Measurements from ENCODE around the gene ARHGEF12.

The ARHGEF12 gene

DNA sequence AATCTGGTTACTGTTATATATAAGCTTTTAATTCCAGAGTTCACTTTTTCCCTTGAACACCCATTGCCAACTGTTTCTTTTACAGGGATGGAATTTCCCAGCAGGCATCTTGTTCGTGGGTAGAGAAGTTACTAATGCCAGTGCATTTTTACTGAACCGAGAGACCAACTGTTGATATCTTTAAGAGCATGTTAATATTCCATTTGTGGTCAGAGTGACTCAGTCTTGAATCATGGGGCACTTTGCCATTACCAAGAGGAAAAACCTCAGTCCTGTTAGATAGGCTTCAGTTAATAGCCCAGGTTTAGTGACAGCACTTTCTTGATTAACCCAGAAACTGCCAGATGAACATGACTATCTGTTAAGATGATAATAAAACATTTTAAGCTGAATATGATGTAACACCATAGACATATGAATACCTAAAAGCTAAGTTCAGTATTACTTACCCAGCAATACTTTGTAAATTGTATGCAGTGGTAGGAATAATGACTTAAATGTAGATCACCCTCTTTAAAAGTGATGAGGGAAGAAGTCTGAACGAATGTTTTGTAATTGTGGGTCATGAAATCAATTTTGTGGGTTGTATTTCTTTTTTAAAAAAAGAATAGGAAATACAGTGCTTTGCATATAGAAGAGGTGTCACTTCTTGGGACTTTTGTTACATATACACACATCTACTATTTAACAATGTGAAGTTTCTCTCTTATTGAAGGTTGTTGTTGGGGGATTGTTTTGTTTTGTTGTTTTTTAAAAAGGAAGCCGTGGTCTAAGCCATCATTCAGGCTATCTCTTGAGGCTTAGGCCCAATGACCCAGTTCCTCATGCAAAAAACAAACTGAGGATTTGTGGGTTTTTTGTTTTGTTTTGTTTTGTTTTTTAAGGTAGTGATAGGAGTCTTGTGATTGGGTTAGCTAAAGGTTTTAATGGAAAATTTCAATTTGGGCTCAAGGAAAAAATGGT is 96.1 kb downstream of the ARHGEF12 start:
- DNase-seq: no peak

DNA sequence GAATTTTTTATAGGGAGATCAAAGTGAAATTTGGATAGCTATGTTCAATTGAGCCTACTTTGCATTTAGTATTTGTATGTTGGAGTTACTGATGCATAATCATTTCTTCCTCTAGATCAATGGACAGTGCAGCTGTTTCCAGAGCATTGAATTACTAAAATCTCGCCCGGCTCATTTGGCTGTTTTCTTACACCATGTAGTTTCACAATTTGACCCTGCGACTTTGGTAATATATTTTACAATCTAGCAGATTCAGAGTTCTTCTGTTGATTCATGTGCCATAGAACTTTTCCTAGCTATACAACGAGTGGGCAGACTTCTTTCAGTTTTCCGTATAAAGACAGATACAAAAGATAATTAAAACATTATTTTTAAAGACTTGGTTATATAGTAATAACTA is 105.4 kb downstream of the ARHGEF12 start:
- no peak for DNase-seq

DNA sequence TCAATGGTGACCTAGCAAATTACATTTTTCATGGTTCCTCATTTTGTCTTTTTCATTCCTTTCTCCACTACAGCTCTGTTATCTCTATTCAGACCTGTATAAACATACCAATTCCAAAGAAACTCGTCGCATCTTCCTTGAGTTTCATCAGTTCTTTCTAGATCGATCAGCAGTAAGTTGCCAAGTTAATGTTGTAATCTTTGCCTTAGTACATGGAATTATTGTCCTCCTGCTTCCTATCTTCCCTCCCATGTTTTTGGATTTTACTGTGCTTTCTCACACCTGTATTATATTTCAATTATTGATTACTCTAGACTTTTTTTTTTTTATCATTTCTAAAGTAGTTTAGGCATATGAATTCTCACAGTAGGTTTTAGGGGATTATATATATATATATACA is 105.8 kb downstream of the ARHGEF12 start:
- no peak for DNase-seq

DNA sequence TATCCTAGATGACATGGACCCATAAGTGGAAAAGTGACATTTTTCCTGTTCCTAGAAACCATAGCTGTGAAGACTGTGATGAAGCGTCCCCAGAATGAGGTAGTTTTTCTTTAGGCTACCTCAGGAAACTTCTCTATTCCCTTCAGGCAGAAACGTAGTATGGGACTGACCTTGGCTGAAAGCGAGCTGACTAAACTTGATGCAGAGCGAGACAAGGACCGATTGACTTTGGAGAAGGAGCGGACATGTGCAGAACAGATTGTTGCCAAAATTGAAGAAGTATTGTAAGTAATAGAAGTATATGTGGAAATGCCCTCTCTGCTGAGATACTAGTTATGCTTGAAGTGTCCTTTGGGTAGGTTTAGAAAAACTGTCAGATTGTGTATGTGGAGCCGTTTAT is 110.6 kb downstream of the ARHGEF12 start:
- DNase-seq: no peak

DNA sequence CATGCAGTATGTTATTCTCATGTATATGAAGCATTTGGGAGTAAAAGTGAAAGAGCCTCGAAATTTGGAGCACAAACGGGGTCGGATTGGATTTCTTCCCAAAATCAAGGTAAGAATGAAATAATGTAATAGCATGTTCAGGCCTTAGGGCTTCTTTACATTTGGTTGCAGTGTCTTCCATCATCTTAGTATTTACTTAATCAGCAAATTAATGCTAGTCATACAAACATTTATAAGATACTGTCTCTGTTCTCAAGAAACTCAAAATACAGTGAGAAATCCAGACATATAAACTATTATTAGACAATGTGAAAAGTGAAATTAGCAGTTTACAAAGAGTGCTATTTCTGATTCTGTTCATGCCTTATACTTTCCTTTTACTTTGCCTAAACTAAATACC is 112.0 kb downstream of the ARHGEF12 start:
- DNase-seq: no peak

DNA sequence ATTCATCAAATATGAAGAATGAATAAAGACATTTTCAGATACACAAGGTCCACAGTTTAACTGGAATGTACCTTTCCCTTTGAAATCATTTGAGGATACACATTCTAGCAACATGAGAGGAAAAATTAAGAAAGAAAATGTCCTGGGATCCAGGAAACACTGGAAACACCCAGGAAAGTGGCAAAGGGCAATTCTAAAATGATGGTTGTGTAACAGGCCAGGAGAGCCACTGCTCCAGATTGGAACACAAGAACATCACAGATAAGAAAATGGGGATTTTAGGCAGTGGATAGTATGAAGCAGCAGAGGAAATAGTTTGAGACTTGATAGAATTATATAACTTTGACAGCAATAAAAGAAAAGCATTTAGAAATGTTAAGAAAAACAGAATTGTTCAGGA is 119.3 kb downstream of the ARHGEF12 start:
- no peak for DNase-seq

DNA sequence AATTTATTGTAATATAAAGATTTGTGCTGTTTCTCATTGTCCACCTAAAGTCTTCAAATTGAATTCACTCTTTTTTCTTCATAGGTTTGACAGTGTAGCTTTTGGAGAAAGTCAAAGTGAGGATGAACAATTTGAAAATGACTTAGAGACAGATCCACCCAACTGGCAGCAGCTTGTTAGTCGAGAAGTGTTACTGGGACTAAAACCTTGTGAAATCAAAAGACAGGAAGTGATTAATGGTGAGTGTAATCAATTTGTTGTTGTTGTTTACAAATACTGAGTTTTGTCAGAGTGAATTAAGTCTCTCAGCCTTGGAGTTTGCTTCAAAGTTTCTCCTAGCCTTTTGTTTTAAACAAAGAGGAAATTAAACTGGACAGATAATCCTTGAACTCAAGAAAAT is 121.8 kb downstream of the ARHGEF12 start:
- no peak for DNase-seq

DNA sequence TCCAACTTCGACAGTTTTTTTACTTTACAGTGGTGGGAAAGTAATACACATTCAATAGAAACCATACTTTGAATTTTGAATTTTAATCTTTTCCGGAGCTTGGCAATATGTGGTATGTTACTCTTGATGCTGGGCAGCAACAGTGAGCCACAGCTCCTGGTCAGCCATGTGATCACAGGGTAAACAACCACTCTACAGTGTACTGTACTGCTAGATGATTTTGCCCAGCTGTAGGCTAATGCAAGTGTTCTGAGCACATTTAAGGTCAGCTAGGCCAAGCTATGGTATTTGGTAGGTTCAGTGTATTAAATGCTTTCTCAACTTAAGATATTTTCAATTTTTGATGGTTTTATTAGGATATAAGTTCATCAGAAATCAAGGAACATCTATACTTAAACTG is 126.6 kb downstream of the ARHGEF12 start:
- no peak for DNase-seq

DNA sequence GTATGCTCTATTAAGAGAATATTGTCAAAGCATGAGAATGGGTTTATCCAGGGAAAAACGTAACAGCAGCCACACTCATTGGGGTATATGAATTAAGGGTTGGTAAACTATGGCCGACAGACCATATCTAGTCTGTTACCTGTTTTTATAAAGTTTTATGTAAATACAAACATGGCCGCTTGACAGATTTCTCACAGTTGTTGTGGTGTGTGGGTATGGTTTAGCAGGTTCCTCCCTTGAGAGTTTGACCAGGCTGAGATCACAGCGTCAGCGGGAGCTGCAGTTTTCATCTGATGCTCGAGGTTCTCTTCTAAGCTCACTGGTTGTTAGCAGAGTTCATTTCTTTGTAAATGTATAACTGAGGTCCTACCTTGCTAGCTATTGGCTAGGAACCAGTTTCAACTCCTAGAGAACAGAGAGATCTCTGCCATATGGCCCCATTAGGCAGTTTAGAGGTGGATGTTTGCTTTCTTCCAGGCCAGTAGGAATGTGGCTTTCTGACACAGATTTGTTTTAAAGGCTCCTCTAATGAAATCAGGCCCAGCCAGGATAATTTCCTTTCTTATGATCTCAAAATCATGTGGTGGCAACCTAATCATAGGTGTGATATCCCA is 129.8 kb downstream of the ARHGEF12 start:
- no peak for DNase-seq

DNA sequence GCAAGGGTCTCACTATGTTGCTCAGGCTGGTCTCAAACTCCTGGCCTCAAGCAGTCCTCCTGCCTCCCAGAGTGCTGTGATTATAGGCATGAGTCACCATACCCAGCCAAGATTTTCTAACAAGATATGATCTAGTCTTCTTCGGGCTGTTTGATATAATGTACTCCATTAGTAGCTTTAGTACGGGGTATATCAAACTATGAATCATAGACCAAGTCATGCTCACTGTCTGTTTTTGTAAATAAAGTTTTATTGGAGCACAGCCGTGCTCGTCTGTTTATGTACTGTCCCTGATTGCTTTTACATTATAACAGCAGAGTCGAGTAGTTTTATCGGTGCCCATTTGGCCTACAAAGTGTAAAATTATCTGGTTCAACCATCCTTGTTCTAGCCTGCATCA is 131.4 kb downstream of the ARHGEF12 start:
- no peak for DNase-seq

DNA sequence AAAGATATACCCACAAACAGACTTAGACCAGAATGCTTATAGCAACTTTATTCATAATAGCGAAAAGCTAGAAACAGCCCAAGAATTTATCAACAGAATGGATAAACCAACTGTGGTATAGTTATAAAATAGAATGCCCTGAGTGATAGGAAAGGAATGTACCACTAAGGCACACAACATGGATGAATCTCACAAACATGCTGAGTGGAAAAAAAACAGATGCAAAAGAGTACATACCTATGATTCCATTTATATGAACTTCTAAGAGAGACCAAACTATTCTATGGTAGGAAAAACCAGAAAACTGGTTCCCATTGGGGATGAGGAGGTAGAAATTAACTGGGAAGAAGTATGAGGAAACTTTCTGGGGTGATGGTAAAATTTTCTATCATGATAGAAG is 134.9 kb downstream of the ARHGEF12 start:
- no peak for DNase-seq

DNA sequence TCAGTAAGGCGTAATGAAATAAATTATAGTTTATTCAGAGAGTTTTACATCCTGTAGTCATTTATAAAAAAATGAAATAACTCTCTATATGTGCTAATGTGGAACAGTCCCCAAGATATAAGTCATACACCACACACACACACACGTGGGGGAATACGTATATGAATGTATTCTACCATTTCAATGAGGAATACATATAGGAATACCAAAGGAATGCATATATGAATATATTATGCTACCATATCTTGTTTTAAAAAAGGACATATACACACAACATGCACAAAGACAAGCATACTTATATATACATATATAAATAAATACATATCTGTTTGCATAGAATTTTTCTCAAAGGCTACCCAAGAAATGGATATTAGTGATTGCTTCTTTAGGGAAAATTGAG is 135.8 kb downstream of the ARHGEF12 start:
- no peak for DNase-seq

DNA sequence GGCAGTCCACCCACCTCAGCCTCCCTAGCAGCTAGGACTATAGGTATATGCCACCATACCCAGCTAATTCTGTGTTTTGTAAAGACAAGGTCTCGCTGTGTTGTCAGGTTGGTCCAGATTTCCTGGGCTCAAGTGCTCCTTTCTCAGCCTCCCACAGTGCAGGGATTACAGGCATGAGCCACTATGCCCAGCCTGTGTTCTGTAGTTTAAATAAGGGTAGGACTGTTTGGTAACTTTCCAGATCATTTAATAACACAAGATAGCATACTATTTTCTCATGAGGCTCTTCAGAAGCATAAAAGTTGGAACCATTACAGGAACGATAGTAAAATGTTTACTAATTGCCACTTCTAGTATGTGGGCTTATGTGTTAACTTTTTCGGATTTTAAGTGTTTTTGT is 137.3 kb downstream of the ARHGEF12 start:
- DNase-seq: no peak

DNA sequence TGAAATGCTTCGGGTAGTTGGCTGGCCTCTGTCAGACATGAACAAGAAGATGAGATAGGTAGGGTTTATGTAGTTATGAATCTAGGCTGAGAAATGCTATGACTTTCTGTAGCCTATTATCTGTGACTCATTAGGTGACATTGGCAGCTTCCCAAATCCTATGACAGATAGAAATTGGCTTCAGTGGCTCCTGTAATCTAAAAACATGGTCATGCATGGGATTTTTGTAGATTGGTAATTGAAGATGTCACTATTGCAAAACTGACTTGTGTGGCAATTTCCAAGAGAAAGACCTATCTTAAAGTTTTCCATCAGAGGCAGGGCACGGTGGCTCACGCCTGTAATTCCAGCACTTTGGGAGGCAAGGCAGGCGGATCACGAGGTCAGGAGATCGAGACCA is 145.9 kb downstream of the ARHGEF12 start:
- DNase-seq: no peak

DNA sequence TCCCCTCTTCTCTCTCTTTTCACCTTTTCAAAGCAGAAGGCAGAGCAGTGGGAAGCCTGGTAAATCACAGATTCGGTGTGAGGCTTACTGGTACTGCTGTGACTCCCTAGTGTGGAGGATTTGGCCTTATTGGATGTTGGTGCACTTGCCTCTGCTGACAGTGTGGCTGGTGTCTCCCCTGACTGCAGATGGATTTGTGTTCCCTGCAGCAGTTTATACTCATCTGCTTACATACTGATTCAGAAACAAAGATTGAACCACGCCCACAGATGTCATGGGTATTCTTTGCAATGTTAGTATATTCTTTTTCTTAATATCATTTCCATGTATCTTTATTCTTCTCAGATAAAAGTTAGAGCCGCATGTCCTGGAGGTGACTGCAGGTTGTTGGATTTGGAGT is 148.5 kb downstream of the ARHGEF12 start:
- no peak for DNase-seq

DNA sequence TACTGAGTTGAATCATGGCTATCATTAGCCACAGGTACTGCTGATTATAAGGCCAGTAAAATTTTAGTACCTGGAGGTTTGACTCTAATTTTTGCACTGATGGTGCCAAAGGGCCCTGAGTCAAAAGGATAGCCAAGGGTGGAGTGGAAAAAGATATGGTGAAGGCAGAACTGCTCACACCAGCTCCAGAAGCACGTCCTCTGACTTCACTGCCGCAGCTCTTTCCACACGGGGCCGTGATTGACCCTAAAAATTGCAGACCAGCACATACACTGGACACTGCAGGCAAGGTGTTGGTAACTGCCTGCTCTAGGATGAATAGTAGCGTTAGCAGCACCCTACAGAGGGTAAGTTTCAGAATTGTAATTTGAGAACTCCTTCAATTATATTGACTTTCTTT is 149.9 kb downstream of the ARHGEF12 start:
- DNase-seq: no peak

DNA sequence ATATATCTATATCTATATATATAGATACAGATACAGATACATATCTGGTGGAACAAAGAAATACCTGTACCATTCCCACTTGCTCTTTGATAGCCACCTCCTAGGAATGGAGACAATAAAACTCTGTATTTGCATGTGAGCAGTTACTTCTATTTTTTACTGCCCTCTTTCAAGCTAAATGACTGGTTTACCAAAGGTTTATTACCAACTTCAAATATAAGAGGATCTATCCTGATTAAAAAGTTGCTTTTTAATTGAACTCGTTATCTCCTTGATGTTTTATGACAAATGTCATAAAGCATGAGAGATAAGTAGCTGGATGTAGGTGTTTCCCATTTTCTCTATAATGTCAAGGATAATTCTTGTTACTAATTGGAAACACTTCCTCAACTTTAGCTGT is 153.6 kb downstream of the ARHGEF12 start:
- DNase-seq: no peak

DNA sequence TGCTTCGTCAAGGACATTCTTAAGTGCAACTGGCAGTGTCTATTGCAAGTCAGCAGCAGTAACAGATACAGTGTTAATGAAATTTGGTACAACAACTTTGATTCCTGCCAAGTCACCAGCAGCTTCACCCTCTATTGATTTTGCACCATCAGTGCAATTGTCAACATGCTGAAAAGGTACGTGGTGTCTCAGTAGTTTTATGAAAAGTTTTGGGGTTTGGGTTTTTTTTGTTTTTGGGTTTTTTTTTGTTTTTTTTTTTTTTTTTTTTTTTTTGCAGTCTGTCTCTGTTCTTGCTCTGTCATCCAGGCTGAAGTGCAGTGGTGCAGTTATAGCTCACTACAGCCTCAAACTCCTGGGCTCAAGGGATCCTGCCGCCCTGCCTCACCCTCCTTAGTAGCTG is 156.3 kb downstream of the ARHGEF12 start:
- DNase-seq: no peak

DNA sequence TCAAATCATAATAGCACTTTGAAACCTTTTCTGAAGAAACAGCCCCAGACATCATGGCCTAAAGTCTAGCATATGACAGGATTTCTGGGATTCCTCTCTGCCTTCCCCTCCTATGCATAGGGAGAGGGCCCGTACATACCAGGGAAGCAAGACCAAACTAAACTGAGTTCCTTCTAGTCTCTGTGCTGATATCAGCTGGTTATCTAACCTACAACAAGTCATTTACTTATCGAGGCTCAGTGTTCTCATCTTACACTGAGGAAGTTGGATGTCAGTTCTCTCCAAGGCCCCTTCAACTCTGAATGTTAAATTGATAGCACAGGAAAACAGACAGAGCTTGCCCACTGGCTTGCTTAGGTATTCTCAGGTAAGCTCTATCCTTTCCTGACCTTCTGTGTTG is 158.4 kb downstream of the ARHGEF12 start:
- no peak for DNase-seq

DNA sequence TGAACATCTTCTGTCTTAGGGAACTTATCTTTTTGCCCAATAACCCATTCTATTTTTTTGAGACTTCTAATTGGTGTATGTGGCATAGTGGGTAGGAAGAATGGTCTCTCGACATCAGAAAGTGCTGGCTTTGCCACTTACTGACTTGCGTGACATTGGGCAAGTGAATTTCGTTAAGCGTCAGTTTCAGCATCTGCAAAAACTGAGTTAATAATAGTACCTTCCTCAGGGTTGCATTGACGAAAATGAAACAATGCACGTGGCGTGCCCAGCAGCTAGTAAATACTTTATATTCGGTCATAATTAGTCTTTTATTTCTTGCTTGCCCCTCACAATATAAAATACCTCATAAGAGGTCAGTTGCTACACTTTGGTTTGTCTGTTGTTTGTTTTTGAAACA is 162.9 kb downstream of the ARHGEF12 start:
- no peak for DNase-seq

DNA sequence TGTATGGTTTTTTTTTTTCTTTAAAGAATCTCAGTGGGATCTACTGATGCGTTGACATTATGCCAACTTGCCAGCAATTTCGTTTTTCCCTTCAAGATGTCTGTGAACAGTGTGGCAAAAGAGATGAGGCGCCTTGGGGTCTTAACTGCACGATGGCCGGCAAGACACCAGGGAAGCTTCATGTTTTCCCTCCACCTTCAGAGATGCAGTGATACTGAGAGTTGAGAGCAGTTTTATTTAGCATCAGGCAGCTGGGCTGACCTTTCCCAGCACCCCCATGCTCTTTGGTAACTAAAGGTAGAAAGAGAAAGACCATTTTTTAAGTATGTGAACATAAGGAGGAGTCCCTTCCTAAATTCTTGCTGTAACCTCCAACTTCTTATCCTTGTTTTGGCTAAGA is 163.6 kb downstream of the ARHGEF12 start:
- no peak for DNase-seq

DNA sequence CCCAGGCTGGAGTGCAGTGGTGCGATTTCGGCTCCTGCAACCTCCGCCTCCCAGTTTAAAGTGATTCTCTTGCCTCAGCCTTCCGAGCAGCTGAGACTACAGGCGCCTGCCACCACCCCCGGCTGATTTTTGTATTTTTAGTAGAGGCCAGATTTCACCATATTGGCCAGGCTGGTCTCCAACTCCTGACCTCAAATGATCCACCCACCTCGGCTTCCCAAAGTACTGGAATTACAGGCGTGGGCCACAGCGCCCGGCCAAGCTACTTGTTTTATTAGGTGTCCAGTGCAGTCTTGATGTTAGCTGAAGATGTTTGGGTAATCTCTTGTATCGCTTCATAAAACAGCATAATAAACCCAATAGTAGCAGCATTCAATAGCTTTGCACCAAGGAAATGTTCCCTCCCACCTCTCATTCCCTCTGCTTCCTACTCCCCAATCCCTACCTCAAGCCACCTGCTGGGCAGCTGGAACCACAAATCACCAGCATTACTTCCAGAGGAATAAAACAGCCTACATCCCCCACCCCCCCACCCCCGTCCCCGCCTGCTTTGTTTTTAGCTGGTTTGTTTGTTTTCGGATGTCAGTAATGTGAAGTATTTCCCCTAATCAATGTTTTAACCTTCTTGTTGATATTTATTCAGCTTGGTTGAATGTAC is 164.3 kb downstream of the ARHGEF12 start:
- DNase-seq: no peak

DNA sequence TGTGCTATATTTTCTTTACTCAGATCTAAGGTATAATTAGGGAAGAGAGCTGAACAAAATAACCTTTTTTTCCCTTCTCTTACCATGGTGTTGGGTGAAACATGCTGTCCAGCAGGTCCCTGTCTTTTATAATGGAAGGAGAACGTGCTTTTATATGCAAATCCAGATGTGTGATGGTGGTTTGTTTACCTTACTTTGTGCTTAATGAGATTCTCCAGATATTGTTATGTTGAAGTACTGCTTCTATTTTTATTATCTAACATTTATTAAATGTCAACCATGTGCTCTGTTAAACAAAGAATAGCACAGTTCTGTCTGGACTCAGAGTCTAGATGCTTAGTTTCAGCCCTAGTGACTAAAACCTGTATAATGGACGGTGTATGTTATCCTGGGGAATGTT is 165.2 kb downstream of the ARHGEF12 start:
- DNase-seq: no peak
